VCaP (cell line): Measurements from ENCODE around the gene POTEF.
"Not testable (repeated sequence)": the region's sequence is repeated elsewhere in the genome, so short reads cannot be mapped to it uniquely, and the experiment has no call there.

ENCODE experiments used
- H3K27ac ChIP-seq: fragments of 450-650 bp; 2 replicates; pipeline ENCODE4 v1.5.1; 2017
- CTCF ChIP-seq: fragments of 450-650 bp; conservative IDR thresholded peaks from 2 replicates; pipeline ENCODE4 v1.5.1; 2017; ENCODE audit warnings: mild to moderate bottlenecking, moderate library complexity

The POTEF gene

GRCh38 chr2:130135692-130136541 is 6.9 kb upstream of the POTEF start:
- no peak for TF ChIP-seq CTCF
- no peak overlapping the region for H3K27ac ChIP-seq

- H3K27ac ChIP-seq: not testable (repeated sequence)
These were observed 558 bp downstream of the POTEF start for GRCh38 chr2:130128464-130128863.

GRCh38 chr2:130127726-130128125 is 1.3 kb downstream of the POTEF start:
- H3K27ac ChIP-seq: not testable (repeated sequence)

GRCh38 chr2:130120924-130121323 is 8.1 kb downstream of the POTEF start:
- H3K27ac ChIP-seq: not testable (repeated sequence)

- H3K27ac ChIP-seq: not testable (repeated sequence)
These were observed 26.2 kb downstream of the POTEF start for GRCh38 chr2:130102597-130103363.

- H3K27ac ChIP-seq: not testable (repeated sequence)
These were observed 66.4 kb downstream of the POTEF start for GRCh38 chr2:130062645-130063044.

GRCh38 chr2:130059982-130060381 is 69.0 kb downstream of the POTEF start:
- H3K27ac ChIP-seq: not testable (repeated sequence)

GRCh38 chr2:130056336-130056735 is 72.7 kb downstream of the POTEF start:
- not testable (repeated sequence) for H3K27ac ChIP-seq

GRCh38 chr2:130053217-130053911 is 75.7 kb downstream of the POTEF start:
- H3K27ac ChIP-seq: not testable (repeated sequence)

- H3K27ac ChIP-seq: not testable (repeated sequence)
These were observed 76.6 kb downstream of the POTEF start for GRCh38 chr2:130052376-130052775.

- not testable (repeated sequence) for H3K27ac ChIP-seq
These were observed 80.6 kb downstream of the POTEF start for GRCh38 chr2:130048422-130048821.

- H3K27ac ChIP-seq: not testable (repeated sequence)
These were observed 90.8 kb downstream of the POTEF start for GRCh38 chr2:130038265-130038603.

- not testable (repeated sequence) for H3K27ac ChIP-seq
These were observed 103.1 kb downstream of the POTEF start for GRCh38 chr2:130025931-130026330.
